BJ (cell line): ENCODE data around the gene ASB8. TPM values are rescaled to one million over a fixed set of nuclear protein-coding genes. Genes with fewer than 3 reads are reported as not detected.
"Not testable (repeated sequence)": the region's sequence is repeated elsewhere in the genome, so short reads cannot be mapped to it uniquely, and the experiment has no call there.

Source experiments
- CTCF ChIA-PET: fragments of 350-600 bp; formaldehyde crosslinking; extraction: SDS; loops from one replicate; lab custom pipeline; 2021; ENCODE audit warnings: antibody characterized with exemption, inconsistent platforms; lab: Yijun Ruan, JAX
- POLR2A ChIA-PET: fragments of 300-600 bp; sonication (Branson Sonifier 250); formaldehyde crosslinking; extraction: SDS; loops from one replicate; lab custom pipeline; 2021; ENCODE audit warnings: antibody characterized with exemption; lab: Charles Lee
- DNase-seq: peaks from one replicate; pipeline ENCODE4 v3.0.0-alpha.2; 2011; ENCODE audit warnings: low read depth
- H3K27me3 ChIP-seq: 2 replicates; pipeline ENCODE4 v1.6.0; 2011; ENCODE audit warnings: low read length; ENCODE audit not compliant: control insufficient read depth, insufficient read depth
- H3K36me3 ChIP-seq: 2 replicates; pipeline ENCODE4 v1.5.1; 2011; ENCODE audit warnings: low read length; ENCODE audit not compliant: control insufficient read depth, insufficient read depth
- H3K4me3 ChIP-seq: 2 replicates; pipeline ENCODE4 v1.5.1; 2011; ENCODE audit warnings: low read depth, mild to moderate bottlenecking, control low read depth, low read length
- CTCF ChIP-seq: IDR thresholded peaks from 2 replicates; pipeline ENCODE4 v1.5.1; 2011; ENCODE audit warnings: low read depth, mild to moderate bottlenecking, control low read depth, inconsistent platforms, low read length, moderate library complexity; ENCODE audit not compliant: insufficient read depth
- polyA plus RNA-seq: library from polyadenylated mRNA; depleted of rRNA; stranded (reverse); fragments of >200 nt; gene quantifications from 2 replicates; pipeline ENCODE4 v1.2.3, GENCODE V29; 2011

The ASB8 gene
- polyA plus RNA-seq, 1 experiment: 31.1 TPM

- POLR2A ChIA-PET: interaction anchor here (1.0 kb wide), 1 partner anchor 11 kb away, joined by 3 read pairs; no protein-coding TSS in a partner anchor
These were observed 615 bp upstream of the ASB8 start for GRCh38 chr12:48157889-48158370.

GRCh38 chr12:48156652-48157017 is 680 bp downstream of the ASB8 start:
- ChIA-PET POLR2A (no interaction called here), CTCF (interaction anchor here (0.7 to 1.7 kb wide), 3 partner anchors 12 to 193 kb away, joined by 3 to 7 read pairs (median 3); partner anchors contain the start of genes CCDC184 and TMEM106C)
- no peaks in the 10 kb centered on the region for H3K27me3 ChIP-seq
- H3K36me3 ChIP-seq: no peaks in the 10 kb centered on the region
- no peak for TF ChIP-seq CTCF
- no peak for DNase-seq
- peak overlapping the region; percentile 96 for H3K4me3 ChIP-seq

More at GRCh38 chr12:48157889-48158370, 615 bp upstream of the ASB8 start:
- Histone ChIP-seq H3K27me3 (no peaks in the 10 kb centered on the region; the same call in 1 of the 2 replicates), H3K36me3 (no peaks in the 10 kb centered on the region), H3K4me3 (peak overlapping the region; percentile 96)
- no peak for DNase-seq
- TF ChIP-seq CTCF: no peak
- CTCF ChIA-PET: interaction anchor here (0.6 to 1.7 kb wide), 7 partner anchors 8 to 42 kb away, joined by 3 to 7 read pairs (median 3); partner anchors contain the start of gene CCDC184

- POLR2A ChIA-PET, H3K4me3 ChIP-seq, DNase-seq, H3K36me3 ChIP-seq, CTCF ChIA-PET, H3K27me3 ChIP-seq: not testable (repeated sequence)
These were observed 1.5 kb downstream of the ASB8 start for GRCh38 chr12:48155786-48156185.

GRCh38 chr12:48151103-48151771 is 6.1 kb downstream of the ASB8 start:
- Histone ChIP-seq H3K36me3 (peaks cover 11% of the 10 kb centered on the region), H3K4me3 (no peak overlapping the region), H3K27me3 (no peaks in the 10 kb centered on the region)
- DNase-seq: no peak
- CTCF ChIA-PET: interaction anchor here (1.0 to 1.5 kb wide), 3 partner anchors 10 to 15 kb away, joined by 3 to 5 read pairs (median 4); no protein-coding TSS in a partner anchor
- POLR2A ChIA-PET: no interaction called here
- no peak for TF ChIP-seq CTCF

- TF ChIP-seq CTCF: no peak
- ChIA-PET CTCF (no interaction called here), POLR2A (no interaction called here)
- no peak for DNase-seq
- H3K36me3 ChIP-seq: peaks cover 25% of the 10 kb centered on the region
- H3K27me3 ChIP-seq: no peaks in the 10 kb centered on the region
- H3K4me3 ChIP-seq: no peak overlapping the region
These were observed 11.3 kb downstream of the ASB8 start for GRCh38 chr12:48145981-48146380.
